Natural killer cell (primary cell): ENCODE data around the gene MIEF1. TPM values are rescaled to one million over a fixed set of nuclear protein-coding genes. Genes with fewer than 3 reads are reported as not detected.

Source experiments
- ATAC-seq, 3 donors: fragments of 150-1000 bp in 2 of 3; fragments of 200-7000 bp in 1 of 3; cut with Tn5 transposase; 1 replicate in 1 of 3; 2 replicates in 2 of 3; pipeline ENCODE4 v1.10.0; 2021; ENCODE audit warnings: mild to moderate bottlenecking in 2 of 3, moderate library complexity in 2 of 3
- DNase-seq, 2 donors: peaks; one replicate each; pipeline versions ENCODE4 v3.0.0 to v3.0.0-alpha.2; 2013 to 2021; ENCODE audit warnings: mixed read lengths in 1 of 2
- H3K27ac ChIP-seq: one replicate; pipeline ENCODE4 v1.5.1; 2013; ENCODE audit warnings: mild to moderate bottlenecking, low read length
- H3K27me3 ChIP-seq: one replicate; pipeline ENCODE4 v1.6.1; 2013; ENCODE audit warnings: low read length; ENCODE audit not compliant: control insufficient read depth, insufficient read depth
- H3K36me3 ChIP-seq: one replicate; pipeline ENCODE4 v1.6.1; 2013; ENCODE audit warnings: low read length; ENCODE audit not compliant: control insufficient read depth, insufficient read depth
- H3K4me1 ChIP-seq: one replicate; pipeline ENCODE4 v1.6.1; 2013; ENCODE audit warnings: low read length; ENCODE audit not compliant: control insufficient read depth, insufficient read depth
- H3K4me3 ChIP-seq: one replicate; pipeline ENCODE4 v1.5.1; 2013; ENCODE audit warnings: low read length
- H3K9me3 ChIP-seq: one replicate; pipeline ENCODE4 v1.6.1; 2013; ENCODE audit warnings: low read length; ENCODE audit not compliant: control insufficient read depth, insufficient read depth
- H3K27ac Mint-ChIP-seq, 2 donors: one replicate each; pipeline ENCODE4 v1.8.0; 2022; ENCODE audit warnings: mild to moderate bottlenecking in 2 of 2, mixed read lengths in 2 of 2, moderate library complexity in 1 of 2
- H3K27me3 Mint-ChIP-seq, 2 donors: one replicate each; pipeline ENCODE4 v1.8.0; 2022; ENCODE audit warnings: low read depth in 2 of 2, mixed read lengths in 2 of 2
- H3K36me3 Mint-ChIP-seq: one replicate; pipeline ENCODE4 v1.8.0; 2022; ENCODE audit warnings: mixed read lengths
- H3K4me1 Mint-ChIP-seq, 2 donors: one replicate each; pipeline ENCODE4 v1.8.0; 2022; ENCODE audit warnings: mixed read lengths in 2 of 2
- H3K4me3 Mint-ChIP-seq: one replicate; pipeline ENCODE4 v1.8.0; 2022; ENCODE audit warnings: mild to moderate bottlenecking, moderate library complexity, mixed read lengths
- H3K9me3 Mint-ChIP-seq, 2 donors: one replicate each; pipeline ENCODE4 v1.8.0; 2022; ENCODE audit warnings: mixed read lengths in 2 of 2
- WGBS: methylation state at CpG from one replicate; pipeline ENCODE4 v1.1.7; 2013; ENCODE audit warnings: missing lambda C conversion rate; ENCODE audit not compliant: insufficient coverage; 5-methylcytosine and 5-hydroxymethylcytosine counted together
- intact Hi-C: fragments of 100-400 bp; cut with micrococcal nuclease; formaldehyde crosslinking; loops from one replicate; pipeline ENCODE4 v1.14.2; 2022
- total RNA-seq, 4 donors: library from RNA; stranded (reverse); fragments of 120-200 nt in 1 of 4; gene quantifications; one replicate each; pipeline versions ENCODE4 v1.2.3 to v1.2.4, GENCODE V29; 2013 to 2022
- TF ChIP-seq, protein P1 (sequence below): fragments of 200-600 bp; IDR thresholded peaks from one replicate; pipeline ENCODE4 v1.8.0; 2022; ENCODE audit warnings: antibody characterized with exemption

MIEF1 gene
- total RNA-seq, 3 donors from 2014 or later (not counting 1 experiment from before 2014, with no cell fraction given): 16.1 to 27.6 (median 25.1) TPM

DNA sequence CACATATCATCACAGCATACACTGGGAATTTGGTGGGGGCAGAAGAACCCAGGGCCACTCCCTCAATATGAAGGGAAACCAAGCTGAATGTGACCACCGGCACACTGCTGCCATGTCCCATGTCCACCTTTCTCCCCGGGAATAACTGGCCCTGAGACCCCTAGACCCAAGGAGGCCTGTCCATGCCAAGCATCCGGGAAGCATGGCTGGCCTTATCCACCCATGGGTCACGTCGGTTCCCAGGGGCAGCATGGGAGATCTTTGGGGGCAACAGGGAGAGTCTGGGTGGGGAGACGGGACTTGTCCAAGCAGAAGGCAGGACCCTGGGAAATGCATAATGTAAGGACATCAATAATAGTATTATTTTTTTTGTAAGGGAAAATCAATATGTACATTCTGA, 10.4 kb upstream of the MIEF1 start:
- no peaks in the 10 kb centered on the region for H3K27me3 Mint-ChIP-seq
- Histone ChIP-seq H3K9me3 (no peaks in the 10 kb centered on the region), H3K36me3 (no peaks in the 10 kb centered on the region), H3K4me3 (no peak overlapping the region), H3K27me3 (no peaks in the 10 kb centered on the region), H3K4me1 (peaks cover 5% of the 10 kb centered on the region), H3K27ac (no peak overlapping the region)
- no peak for DNase-seq
- no peaks in the 10 kb centered on the region for H3K9me3 Mint-ChIP-seq
- ATAC-seq: no peak
- H3K27ac Mint-ChIP-seq: no peak overlapping the region
- H3K36me3 Mint-ChIP-seq: no peaks in the 10 kb centered on the region
- peaks cover 6 to 7% of the 10 kb centered on the region in 2 donors for H3K4me1 Mint-ChIP-seq
- TF ChIP-seq, protein P1, sequence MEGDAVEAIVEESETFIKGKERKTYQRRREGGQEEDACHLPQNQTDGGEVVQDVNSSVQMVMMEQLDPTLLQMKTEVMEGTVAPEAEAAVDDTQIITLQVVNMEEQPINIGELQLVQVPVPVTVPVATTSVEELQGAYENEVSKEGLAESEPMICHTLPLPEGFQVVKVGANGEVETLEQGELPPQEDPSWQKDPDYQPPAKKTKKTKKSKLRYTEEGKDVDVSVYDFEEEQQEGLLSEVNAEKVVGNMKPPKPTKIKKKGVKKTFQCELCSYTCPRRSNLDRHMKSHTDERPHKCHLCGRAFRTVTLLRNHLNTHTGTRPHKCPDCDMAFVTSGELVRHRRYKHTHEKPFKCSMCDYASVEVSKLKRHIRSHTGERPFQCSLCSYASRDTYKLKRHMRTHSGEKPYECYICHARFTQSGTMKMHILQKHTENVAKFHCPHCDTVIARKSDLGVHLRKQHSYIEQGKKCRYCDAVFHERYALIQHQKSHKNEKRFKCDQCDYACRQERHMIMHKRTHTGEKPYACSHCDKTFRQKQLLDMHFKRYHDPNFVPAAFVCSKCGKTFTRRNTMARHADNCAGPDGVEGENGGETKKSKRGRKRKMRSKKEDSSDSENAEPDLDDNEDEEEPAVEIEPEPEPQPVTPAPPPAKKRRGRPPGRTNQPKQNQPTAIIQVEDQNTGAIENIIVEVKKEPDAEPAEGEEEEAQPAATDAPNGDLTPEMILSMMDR: no peak
- WGBS: 88% methylated on average over 6 of the region's 6 CpGs
- no peak overlapping the region for H3K4me3 Mint-ChIP-seq
- intact Hi-C loops: no loop called here

DNA sequence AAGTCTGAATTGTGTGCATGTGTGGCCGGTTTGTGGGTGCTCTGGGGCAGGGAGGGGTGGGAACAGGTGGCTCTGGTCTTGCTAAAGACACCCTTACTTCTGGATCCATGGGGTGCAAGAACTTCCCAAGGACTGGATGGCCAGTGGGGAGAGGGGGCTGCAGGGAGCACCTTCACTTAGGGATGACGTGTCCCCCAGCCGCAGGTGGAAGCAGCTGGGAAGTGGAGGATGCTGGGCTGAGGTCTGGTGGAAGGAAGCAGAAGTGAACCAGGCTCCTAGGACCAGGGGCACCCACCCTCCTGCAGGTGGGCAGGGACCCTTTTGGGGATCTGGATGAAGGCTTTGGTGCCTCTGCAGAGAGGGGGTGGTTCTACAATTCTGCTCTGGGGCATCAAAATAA, 9.9 kb upstream of the MIEF1 start:
- no peaks in the 10 kb centered on the region for H3K9me3 Mint-ChIP-seq
- 70% methylated on average over 3 of the region's 3 CpGs for WGBS
- TF ChIP-seq, protein P1: no peak
- H3K27me3 ChIP-seq: no peaks in the 10 kb centered on the region
- no peak overlapping the region for H3K27ac Mint-ChIP-seq
- DNase-seq: no peak
- no peaks in the 10 kb centered on the region for H3K9me3 ChIP-seq
- no peaks in the 10 kb centered on the region for H3K27me3 Mint-ChIP-seq
- peaks cover 5% of the 10 kb centered on the region for H3K4me1 ChIP-seq
- H3K36me3 Mint-ChIP-seq: no peaks in the 10 kb centered on the region
- H3K27ac ChIP-seq: no peak overlapping the region
- intact Hi-C loops: no loop called here
- H3K4me3 ChIP-seq: no peak overlapping the region
- H3K36me3 ChIP-seq: no peaks in the 10 kb centered on the region
- no peak overlapping the region for H3K4me3 Mint-ChIP-seq
- ATAC-seq: no peak
- H3K4me1 Mint-ChIP-seq: peaks cover 6 to 7% of the 10 kb centered on the region in 2 donors

DNA sequence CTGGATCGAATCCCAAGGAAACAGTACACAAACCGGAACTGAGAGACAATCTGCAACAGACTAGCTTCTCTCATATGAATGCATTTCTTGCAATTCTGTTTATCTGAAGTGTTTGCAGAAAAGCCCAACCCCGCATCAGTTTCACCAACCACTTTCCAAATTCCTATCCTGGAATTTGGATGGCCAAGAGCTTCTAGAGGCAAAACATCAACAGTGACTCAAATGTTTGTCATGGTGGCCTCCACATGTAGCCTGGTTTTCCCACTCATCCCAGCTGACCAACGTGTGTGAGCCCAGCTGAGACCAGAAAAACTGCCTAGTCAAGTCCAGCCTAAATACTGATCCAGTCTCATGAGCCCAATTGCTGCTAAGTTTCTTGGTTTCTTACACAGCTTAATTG, 8.3 kb upstream of the MIEF1 start:
- intact Hi-C loops: no loop called here
- no peak overlapping the region for H3K27ac Mint-ChIP-seq

More for the DNA sequence above, 8.3 kb upstream of the MIEF1 start:
- no peak overlapping the region for H3K4me3 Mint-ChIP-seq
- peaks cover 6 to 7% of the 10 kb centered on the region in 2 donors for H3K4me1 Mint-ChIP-seq
- Histone ChIP-seq H3K27ac (no peak overlapping the region), H3K27me3 (no peaks in the 10 kb centered on the region), H3K4me1 (peaks cover 5% of the 10 kb centered on the region), H3K36me3 (no peaks in the 10 kb centered on the region), H3K9me3 (no peaks in the 10 kb centered on the region), H3K4me3 (no peak overlapping the region)
- DNase-seq (no peak), ATAC-seq (no peak)
- no peaks in the 10 kb centered on the region for H3K27me3 Mint-ChIP-seq
- no peaks in the 10 kb centered on the region for H3K36me3 Mint-ChIP-seq
- WGBS: 83% methylated on average over 4 of the region's 4 CpGs
- TF ChIP-seq, protein P1: no peak
- H3K9me3 Mint-ChIP-seq: no peaks in the 10 kb centered on the region
